GM12878 (cell line): ENCODE results near the gene C5.

ENCODE experiments used
- CHD2 ChIP-seq: IDR thresholded peaks from 2 replicates; pipeline ENCODE4 v1.6.1; 2011; ENCODE audit warnings: low read depth, low read length, improper control_type of control experiment, borderline replicate concordance
- CTCF ChIP-seq, 3 experiments: IDR thresholded peaks in 2 of 3; conservative IDR thresholded peaks in 1 of 3; 2 replicates each; pipeline ENCODE4 v1.5.1; 2011; ENCODE audit warnings: low read depth in 3 of 3, low read length in 3 of 3, mild to moderate bottlenecking in 3 of 3, control low read depth in 2 of 3, moderate library complexity in 2 of 3, inconsistent platforms in 1 of 3, mixed read lengths in 1 of 3; ENCODE audit not compliant: control insufficient read depth in 2 of 3, insufficient read depth in 1 of 3; ENCODE audit errors: extremely low read depth in 1 of 3
- MXI1 ChIP-seq: fragments of 150-350 bp; IDR thresholded peaks from 2 replicates; pipeline ENCODE4 v1.6.1; 2011; ENCODE audit warnings: low read depth, mild to moderate bottlenecking, inconsistent platforms, low read length, improper control_type of control experiment
- POLR2A ChIP-seq: IDR thresholded peaks from 2 replicates; pipeline ENCODE4 v1.6.1; 2011; ENCODE audit warnings: low read depth, mild to moderate bottlenecking, low read length
- POU2F2 ChIP-seq: IDR thresholded peaks from 3 replicates; pipeline ENCODE4 v1.6.1; 2011; ENCODE audit warnings: low read depth, mild to moderate bottlenecking, low read length, borderline replicate concordance
- RCOR1 ChIP-seq: conservative IDR thresholded peaks from 2 replicates; pipeline ENCODE4 v1.6.1; 2012; ENCODE audit warnings: low read depth, low read length, improper control_type of control experiment
- TCF7 ChIP-seq: IDR thresholded peaks from 2 replicates; pipeline ENCODE4 v1.6.1; 2014; ENCODE audit warnings: antibody characterized with exemption, borderline replicate concordance

- peak; percentile 63 to 70 (median 68) for TF ChIP-seq CTCF (IDR thresholded peaks at IDR 0.05 in 2 of 3, conservative IDR thresholded peaks at IDR 0.05 in 1 of 3; ENCODE audit: control insufficient read depth in 2 of 3, extremely low read depth in 1 of 3, insufficient read depth in 1 of 3, low read depth in 3 of 3, low read length in 3 of 3)
- TF ChIP-seq POLR2A = no peak
- no peak for TF ChIP-seq RCOR1
- no peak for TF ChIP-seq TCF7
- TF ChIP-seq CHD2 = no peak
- TF ChIP-seq POU2F2 = no peak
- TF ChIP-seq MXI1 = no peak
Observed at GRCh38 chr9:121059998-121060636, 10.0 kb upstream of the C5 start.
